Bone marrow (tissue), 2 donors: ENCODE results near the gene TMEM190.

ENCODE experiments used
- DNase-seq, 2 donors: peaks; one replicate each; lab custom pipeline; 2025; lab: John Stamatoyannopoulos, UW

TMEM190 gene

DNA sequence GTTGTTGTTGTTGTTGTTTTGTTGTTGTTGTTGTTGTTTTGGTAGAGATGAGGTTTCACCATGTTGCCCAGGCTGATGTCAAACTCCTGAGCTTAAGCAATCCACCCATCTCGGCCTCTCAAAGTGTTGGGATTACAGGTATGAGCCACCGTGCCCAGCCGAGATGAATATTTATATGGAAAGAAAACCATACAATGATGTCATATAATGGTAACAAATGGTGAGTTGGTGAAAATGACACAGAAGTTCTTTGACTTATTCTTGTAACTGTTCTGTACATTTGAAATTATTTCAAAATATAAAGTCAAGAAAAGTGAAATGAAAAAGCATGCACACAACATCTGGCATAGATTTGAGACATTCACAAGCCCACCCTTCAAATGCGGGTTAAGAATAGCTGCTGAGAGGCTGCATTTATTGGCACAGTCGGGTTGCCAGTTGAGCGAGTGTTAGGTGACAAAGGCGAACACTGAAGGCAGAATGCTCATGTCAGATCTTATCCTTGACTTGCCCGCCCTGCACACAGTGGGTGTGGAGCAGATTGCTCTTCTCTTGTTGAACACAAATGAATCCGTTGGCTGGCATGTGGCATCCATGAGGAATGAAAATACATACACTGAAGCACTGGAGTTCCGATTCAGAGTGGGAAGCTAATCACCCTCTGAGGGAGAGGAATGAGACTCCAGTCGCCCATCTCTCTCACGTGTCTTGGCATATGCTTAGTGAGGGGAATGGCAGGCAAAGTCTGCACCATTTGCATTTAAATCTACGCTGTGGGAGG lies 46.8 kb downstream of the TMEM190 start:
- DNase-seq, result no peak

- no peak for DNase-seq
These were observed 47.9 kb downstream of the TMEM190 start for GRCh38 chr19:55424518-55424917.

GRCh38 chr19:55426042-55426441 lies 49.4 kb downstream of the TMEM190 start:
- no peak for DNase-seq
